K562 (cell line): ENCODE data around the gene EIF4G2. TPM values are rescaled to one million over a fixed set of nuclear protein-coding genes. Genes with fewer than 3 reads are reported as not detected.

Experiments used
- MYC ChIP-seq, 2 experiments: fragments of 250-450 bp in 1 of 2; sonication (Bioruptor Pico) in 1 of 2; IDR thresholded peaks; 2 replicates each; pipeline versions ENCODE4 v1.5.1 to v1.6.1; 2012 to 2021; ENCODE audit warnings: low read depth in 2 of 2, borderline replicate concordance in 1 of 2, improper control_type of control experiment in 1 of 2, low read length in 1 of 2, mild to moderate bottlenecking in 1 of 2, moderate library complexity in 1 of 2
- NFE2L1 ChIP-seq: fragments of 450-650 bp; IDR thresholded peaks from 2 replicates; pipeline ENCODE4 v1.6.1; 2016; ENCODE audit warnings: missing genetic modification characterization, low read depth, mild to moderate bottlenecking, missing compliant biosample characterization, moderate library complexity, borderline replicate concordance
- NONO ChIP-seq, 2 experiments: fragments of 200-400 bp in 1 of 2; fragments of 450-650 bp in 1 of 2; formaldehyde crosslinking in 1 of 2; IDR thresholded peaks; 2 replicates each; pipeline ENCODE4 v1.6.1; 2017; ENCODE audit warnings: low read depth in 2 of 2, mild to moderate bottlenecking in 2 of 2, moderate library complexity in 2 of 2, low read length in 1 of 2
- SMAD4 ChIP-seq: fragments of 250-450 bp; sonication (Bioruptor Pico); conservative IDR thresholded peaks from 2 replicates; pipeline ENCODE4 v1.8.0; 2021; ENCODE audit warnings: inconsistent platforms, mild to moderate bottlenecking, moderate library complexity
- TCF7 ChIP-seq: sonication (generic); IDR thresholded peaks from 2 replicates; pipeline ENCODE4 v1.6.1; 2016; ENCODE audit warnings: antibody characterized with exemption, borderline replicate concordance
- TFE3 ChIP-seq: fragments of 450-650 bp; formaldehyde crosslinking; IDR thresholded peaks from 2 replicates; pipeline ENCODE4 v1.4.0; 2020; ENCODE audit warnings: mild to moderate bottlenecking, mixed read lengths
- ZNF384 ChIP-seq: IDR thresholded peaks from 2 replicates; pipeline ENCODE4 v1.6.1; 2012; ENCODE audit warnings: low read depth, low read length, improper control_type of control experiment
- ZNF586 ChIP-seq: fragments of 450-650 bp; formaldehyde crosslinking; conservative IDR thresholded peaks from 2 replicates; pipeline ENCODE4 v1.4.0; 2020; ENCODE audit warnings: mild to moderate bottlenecking, moderate library complexity
- ZNF695 ChIP-seq: fragments of 450-650 bp; formaldehyde crosslinking; IDR thresholded peaks from 2 replicates; pipeline ENCODE4 v1.4.0; 2020; ENCODE audit warnings: mild to moderate bottlenecking, moderate library complexity
- polyA plus RNA-seq, 8 experiments: library from polyadenylated mRNA; depleted of rRNA in 4 of 8; stranded (reverse) in 5 of 8; unstranded in 3 of 8; fragments of >200 nt; fragmentation: Nextera tagmentation in 2 of 8; fragmentation: Illumina TruSeq in 1 of 8; extraction: Ambion mirVana in 2 of 8; extraction: Trizol in 1 of 8; gene quantifications; 2 replicates each; pipeline versions ENCODE4 v1.2.1 to v1.2.3, GENCODE V29; 2011 to 2014; ENCODE audit warnings: inconsistent platforms in 1 of 8, missing spikeins in 1 of 8
- total RNA-seq, 7 experiments: library from RNA; depleted of rRNA in 6 of 7; stranded (reverse); fragments of >200 nt in 6 of 7; fragmentation: Illumina TruSeq in 2 of 7; extraction: Trizol in 2 of 7; gene quantifications; 2 replicates each; pipeline versions ENCODE4 v1.2.1 to v1.2.3, GENCODE V29; 2011 to 2021; ENCODE audit warnings: low replicate concordance in 1 of 7
- TF ChIP-seq, protein P1 (sequence below): sonication (generic); formaldehyde crosslinking; IDR thresholded peaks from 2 replicates; pipeline ENCODE4 v1.8.0; 2023; ENCODE audit warnings: mild to moderate bottlenecking, missing genetic modification reagents
- TF ChIP-seq, protein P2 (sequence below), 2 experiments: fragments of 200-800 bp in 1 of 2; sonication (Bioruptor generic) in 1 of 2; sonication (generic) in 1 of 2; formaldehyde crosslinking in 1 of 2; IDR thresholded peaks in 1 of 2; conservative IDR thresholded peaks in 1 of 2; 2 replicates each; pipeline versions ENCODE4 v1.5.0 to v1.6.1; 2016 to 2020; ENCODE audit warnings: missing compliant biosample characterization in 1 of 2, missing genetic modification characterization in 1 of 2, missing genetic modification reagents in 1 of 2

Gene EIF4G2
- total and polyA plus RNA-seq, 9 of the 15 experiments (the other 6 are each of a cell fraction or from before 2014, with no cell fraction given): 206 to 790 (median 646) TPM

DNA sequence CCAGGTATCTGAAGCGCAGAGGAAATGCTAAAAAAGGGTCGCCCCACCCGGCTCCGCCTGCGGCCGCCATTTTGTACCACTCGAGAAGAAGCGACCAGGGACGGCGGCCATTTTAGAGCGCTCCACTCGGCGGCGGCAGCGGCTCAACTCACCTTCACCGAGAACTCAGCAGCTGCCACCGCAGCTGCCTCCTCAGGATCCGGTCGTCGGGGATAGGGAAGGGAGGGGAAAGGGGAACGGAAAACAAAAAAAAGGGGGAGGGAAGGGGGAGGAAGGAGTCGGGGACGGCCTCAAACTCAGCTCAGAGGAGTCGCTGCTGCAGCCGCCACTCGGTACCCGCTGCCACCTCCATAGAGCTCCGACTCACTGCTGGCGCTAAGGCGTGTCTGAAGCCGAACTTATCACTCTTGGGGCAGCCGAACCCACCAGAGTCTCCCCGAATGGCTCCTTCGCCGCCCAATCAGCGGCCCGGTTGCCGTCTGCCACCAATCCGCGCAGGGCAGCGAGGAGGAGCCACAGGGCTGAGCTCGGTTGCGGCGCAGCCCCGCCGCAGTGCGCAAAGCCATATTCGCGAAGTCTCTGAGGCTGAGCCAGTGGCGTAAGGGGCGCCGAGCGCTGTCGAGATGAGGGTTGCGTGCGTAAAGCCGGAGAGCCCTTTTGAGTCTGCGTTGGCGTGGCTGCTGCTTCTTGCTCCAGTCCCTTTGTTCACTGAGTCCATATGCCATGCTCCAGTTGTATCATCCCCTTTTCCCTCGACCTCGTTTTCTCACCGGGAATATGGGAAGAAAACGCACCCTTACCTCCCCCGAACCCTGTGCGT is at the start of gene EIF4G2 (continued):
- TF ChIP-seq, protein P1, sequence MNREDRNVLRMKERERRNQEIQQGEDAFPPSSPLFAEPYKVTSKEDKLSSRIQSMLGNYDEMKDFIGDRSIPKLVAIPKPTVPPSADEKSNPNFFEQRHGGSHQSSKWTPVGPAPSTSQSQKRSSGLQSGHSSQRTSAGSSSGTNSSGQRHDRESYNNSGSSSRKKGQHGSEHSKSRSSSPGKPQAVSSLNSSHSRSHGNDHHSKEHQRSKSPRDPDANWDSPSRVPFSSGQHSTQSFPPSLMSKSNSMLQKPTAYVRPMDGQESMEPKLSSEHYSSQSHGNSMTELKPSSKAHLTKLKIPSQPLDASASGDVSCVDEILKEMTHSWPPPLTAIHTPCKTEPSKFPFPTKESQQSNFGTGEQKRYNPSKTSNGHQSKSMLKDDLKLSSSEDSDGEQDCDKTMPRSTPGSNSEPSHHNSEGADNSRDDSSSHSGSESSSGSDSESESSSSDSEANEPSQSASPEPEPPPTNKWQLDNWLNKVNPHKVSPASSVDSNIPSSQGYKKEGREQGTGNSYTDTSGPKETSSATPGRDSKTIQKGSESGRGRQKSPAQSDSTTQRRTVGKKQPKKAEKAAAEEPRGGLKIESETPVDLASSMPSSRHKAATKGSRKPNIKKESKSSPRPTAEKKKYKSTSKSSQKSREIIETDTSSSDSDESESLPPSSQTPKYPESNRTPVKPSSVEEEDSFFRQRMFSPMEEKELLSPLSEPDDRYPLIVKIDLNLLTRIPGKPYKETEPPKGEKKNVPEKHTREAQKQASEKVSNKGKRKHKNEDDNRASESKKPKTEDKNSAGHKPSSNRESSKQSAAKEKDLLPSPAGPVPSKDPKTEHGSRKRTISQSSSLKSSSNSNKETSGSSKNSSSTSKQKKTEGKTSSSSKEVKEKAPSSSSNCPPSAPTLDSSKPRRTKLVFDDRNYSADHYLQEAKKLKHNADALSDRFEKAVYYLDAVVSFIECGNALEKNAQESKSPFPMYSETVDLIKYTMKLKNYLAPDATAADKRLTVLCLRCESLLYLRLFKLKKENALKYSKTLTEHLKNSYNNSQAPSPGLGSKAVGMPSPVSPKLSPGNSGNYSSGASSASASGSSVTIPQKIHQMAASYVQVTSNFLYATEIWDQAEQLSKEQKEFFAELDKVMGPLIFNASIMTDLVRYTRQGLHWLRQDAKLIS (CRISPR knock-in tag): peak; percentile 7; the same call in 1 of the 2 replicates
- no peak for TF ChIP-seq ZNF384
- no peak for TF ChIP-seq ZNF586 (CRISPR knock-in tag)
- TF ChIP-seq, protein P2, sequence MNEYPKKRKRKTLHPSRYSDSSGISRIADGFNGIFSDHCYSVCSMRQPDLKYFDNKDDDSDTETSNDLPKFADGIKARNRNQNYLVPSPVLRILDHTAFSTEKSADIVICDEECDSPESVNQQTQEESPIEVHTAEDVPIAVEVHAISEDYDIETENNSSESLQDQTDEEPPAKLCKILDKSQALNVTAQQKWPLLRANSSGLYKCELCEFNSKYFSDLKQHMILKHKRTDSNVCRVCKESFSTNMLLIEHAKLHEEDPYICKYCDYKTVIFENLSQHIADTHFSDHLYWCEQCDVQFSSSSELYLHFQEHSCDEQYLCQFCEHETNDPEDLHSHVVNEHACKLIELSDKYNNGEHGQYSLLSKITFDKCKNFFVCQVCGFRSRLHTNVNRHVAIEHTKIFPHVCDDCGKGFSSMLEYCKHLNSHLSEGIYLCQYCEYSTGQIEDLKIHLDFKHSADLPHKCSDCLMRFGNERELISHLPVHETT (CRISPR knock-in tag; conservative IDR thresholded peaks at IDR 0.05 in 1 of 2, IDR thresholded peaks at IDR 0.05 in 1 of 2): peak in 1 of 2 experiments; percentile 41; a peak in 2 of 4 replicates
- no peak for TF ChIP-seq ZNF695 (CRISPR knock-in tag)
- peak; percentile 76 for TF ChIP-seq MYC (IDR thresholded peaks at IDR 0.05; ENCODE audit: low read depth, low read length)
- TF ChIP-seq MYC (CRISPR knock-in tag; IDR thresholded peaks at IDR 0.05; ENCODE audit: borderline replicate concordance, low read depth): no peak
- no peak for TF ChIP-seq NFE2L1 (tag)
- TF ChIP-seq TCF7: 0 out of 2 replicates have a peak, but pooled peaks have one; percentile 59
- TF ChIP-seq TFE3 (CRISPR knock-in tag): no peak; the same call in 1 of the 2 replicates
- TF ChIP-seq SMAD4 (CRISPR knock-in tag): peak; percentile 1; the same call in 1 of the 2 replicates
- TF ChIP-seq NONO (IDR thresholded peaks at IDR 0.05; ENCODE audit: low read depth in 2 of 2, low read length in 1 of 2): peak; percentile 28 to 89; a peak in 3 of 4 replicates
